Fibroblast of skin of right quadriceps (primary cell): ENCODE results near the gene CYP4F12.
A peak's percentile ranks its signal among the peaks of the same experiment; 100 is the strongest.
"Not testable (repeated sequence)": the region's sequence is repeated elsewhere in the genome, so short reads cannot be mapped to it uniquely, and the experiment has no call there.

Experiments used
- DNase-seq: peaks from one replicate; pipeline ENCODE4 v3.0.0-alpha.2; 2013

Gene CYP4F12

DNA sequence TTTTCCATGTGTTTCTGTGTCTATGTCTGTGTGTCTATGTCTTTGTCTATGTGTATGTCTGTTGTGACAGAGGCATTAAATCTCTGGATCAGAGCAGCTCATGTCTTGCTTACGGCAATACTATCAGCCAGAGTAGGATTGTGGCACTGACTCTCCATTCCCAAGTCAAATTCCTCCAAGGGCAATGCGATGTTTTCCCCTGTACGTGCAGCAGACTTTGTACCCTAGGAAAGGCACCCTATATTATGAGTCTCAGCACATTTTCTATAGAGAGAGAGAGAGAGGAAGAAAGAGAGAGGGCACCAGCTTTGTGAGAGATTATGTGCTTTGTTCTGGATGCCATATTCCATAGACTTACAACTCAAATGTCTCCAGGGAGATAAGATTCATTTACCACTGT, 21.1 kb upstream of the CYP4F12 start:
- DNase-seq, result no peak

DNA sequence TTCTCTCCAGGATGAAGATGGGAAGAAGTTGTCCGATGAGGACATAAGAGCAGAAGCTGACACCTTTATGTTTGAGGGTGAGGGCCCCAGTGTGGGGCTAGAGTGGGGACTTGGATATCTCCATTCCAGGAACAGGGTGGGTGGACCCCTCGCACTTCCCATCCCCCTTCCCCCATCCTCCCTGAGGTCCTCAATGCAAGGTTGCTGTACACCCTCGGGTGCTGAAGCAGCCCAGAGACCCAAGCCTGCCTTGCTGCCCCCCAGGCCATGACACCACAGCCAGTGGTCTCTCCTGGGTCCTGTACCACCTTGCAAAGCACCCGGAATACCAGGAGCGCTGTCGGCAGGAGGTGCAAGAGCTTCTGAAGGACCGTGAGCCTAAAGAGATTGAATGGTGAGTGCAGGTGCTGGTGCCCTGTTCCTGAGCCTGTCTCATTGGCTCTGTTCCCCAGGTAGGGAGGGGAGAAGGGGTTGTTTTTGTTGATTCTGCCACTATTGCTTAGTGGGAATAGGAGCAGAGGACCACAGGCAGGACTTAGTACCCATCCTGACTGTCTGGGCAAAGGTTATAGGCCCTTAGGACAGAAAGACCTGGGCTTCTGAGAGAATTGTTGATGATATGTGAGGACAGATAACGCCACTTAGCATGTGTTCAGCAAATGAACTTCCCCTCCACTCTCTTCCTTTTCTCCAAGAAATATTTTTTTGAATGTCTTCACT, 20.2 kb upstream of the CYP4F12 start:
- DNase-seq, result no peak

DNA sequence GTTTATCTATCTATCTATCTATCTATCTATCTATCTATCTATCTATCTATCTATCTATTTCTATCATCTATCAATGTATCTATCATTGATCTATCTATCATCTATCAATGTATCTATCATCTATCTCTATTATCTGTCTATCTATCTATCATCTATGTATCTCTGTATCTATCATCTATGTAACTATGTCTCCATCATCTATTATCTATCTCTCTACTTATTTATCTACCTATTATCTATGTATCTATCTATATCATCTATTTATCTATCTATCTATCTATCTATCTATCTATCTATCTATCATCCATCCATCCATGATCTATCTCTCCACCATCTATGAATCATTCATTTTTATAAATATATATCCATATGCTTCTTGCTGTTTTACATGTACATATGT, 16.4 kb upstream of the CYP4F12 start:
- no peak for DNase-seq

DNA sequence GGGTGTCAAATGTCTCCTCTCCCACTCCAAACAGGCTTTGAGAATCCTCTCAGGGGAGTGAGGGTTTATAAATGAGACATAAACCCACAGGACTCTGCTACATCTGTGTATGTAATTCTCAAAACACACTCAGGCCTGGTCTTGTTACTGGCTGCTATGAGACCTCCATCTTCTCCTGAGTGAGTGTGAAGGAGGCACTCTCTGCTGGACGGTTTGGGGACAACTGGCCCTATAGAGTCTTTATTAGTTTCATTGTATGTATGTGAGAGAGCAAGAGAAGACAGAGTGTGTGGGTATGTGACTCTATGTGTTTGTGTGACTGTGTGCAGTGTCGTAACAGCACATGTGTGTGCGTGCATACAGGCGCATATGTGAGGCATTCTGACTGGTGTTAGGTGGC, 9.6 kb upstream of the CYP4F12 start:
- no peak for DNase-seq

DNA sequence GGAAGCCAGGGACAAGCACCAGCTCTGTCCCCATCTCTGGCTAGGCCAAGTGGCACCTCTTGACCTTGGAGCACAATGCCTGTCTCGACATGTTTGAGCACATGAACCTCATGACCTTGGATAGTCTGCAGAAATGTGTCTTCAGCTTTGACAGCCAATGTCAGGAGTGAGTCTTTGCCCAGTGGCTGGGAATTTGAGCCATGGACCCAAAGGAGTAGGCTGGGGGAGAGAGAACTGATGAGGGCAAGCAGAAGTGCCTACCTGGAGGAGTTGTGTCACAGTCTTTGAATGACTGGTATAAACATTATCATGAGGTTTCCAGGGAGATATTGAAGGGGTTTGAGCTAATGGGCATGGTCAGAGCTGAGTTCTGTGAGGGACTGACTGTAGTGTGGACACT, 6.7 kb upstream of the CYP4F12 start:
- no peak for DNase-seq

DNA sequence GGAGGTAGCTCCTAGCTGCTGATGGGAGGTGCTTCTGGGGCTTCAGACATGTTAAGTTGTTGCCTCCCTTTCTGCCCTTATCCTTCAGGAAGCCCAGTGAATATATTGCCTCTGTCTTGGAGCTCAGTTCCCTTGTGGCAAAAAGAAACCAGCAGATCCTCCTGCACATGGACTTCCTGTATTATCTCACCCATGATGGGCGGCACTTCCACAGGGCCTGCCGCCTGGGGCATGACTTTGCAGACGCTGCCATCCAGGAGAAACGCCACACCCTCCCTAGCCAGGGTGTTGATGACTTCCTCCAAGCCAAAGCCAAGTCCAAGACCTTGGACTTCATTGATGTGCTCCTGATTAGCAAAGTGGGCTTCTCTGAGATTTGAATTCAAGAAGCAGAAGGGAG, 6.0 kb upstream of the CYP4F12 start:
- DNase-seq, result no peak

DNA sequence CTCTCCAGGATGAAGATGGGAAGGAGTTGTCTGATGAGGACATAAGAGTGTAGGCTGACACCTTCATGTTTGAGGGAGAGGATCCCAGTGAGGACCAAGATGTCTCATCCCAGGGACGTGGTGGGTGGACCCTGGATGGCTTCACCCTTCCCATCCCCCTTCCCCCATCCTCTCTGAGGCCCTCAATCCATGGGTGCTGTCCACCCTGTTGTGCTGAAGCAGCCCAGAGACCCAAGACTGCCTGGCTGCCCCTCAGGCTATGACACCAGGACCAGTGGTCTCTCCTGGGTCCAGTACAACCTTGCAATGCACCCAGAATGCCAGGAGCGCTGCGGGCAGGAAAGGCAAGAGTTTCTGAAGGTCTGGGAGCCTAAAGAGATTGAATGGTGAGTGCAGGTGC, 3.4 kb upstream of the CYP4F12 start:
- no peak for DNase-seq

DNA sequence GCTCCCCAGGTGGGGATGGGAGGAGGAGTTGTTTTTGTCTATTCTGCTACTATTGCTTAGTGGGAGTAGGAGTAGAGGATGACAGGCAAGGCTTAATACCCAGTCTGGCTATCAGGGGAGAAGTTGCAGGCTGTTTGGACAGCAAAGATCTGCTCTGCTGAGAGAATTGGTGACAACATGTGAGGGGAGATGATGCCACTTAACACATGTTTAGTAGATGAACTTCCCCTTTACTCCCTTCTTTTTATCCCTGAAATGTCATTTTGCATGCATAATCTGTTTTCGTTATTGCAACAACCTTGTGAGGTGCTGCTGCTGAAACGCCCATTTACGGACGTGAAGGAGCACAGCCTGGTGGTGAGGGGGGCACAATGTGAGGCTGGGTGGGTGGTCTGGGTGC, 3.0 kb upstream of the CYP4F12 start:
- DNase-seq, result no peak

DNA sequence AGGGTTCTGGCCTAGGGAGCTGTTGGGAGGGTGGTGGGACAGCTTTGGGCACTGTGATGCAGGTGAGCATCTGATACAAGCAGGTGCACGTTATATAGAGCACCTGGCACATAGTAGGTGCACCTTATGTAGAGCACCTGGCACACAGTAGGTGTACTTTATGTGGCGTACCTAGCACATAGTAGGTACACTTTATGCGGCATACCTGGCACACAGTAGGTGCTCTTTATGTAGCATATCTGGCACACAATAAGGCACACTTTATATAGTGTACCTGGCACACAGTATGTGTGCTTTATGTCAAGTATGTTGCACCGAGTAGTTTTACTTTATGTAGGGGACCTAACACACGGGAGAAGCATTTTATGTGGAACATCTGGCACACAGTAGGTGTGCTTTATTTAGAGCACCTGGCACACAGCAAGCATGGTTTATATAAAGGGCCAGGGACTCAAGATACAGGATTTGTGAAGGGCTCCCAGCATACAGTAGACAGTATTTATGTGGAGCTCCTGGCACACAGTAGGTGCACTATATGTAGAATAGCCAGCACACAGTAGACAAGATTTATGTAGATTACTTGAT, 1.6 kb upstream of the CYP4F12 start:
- DNase-seq, result no peak

DNA sequence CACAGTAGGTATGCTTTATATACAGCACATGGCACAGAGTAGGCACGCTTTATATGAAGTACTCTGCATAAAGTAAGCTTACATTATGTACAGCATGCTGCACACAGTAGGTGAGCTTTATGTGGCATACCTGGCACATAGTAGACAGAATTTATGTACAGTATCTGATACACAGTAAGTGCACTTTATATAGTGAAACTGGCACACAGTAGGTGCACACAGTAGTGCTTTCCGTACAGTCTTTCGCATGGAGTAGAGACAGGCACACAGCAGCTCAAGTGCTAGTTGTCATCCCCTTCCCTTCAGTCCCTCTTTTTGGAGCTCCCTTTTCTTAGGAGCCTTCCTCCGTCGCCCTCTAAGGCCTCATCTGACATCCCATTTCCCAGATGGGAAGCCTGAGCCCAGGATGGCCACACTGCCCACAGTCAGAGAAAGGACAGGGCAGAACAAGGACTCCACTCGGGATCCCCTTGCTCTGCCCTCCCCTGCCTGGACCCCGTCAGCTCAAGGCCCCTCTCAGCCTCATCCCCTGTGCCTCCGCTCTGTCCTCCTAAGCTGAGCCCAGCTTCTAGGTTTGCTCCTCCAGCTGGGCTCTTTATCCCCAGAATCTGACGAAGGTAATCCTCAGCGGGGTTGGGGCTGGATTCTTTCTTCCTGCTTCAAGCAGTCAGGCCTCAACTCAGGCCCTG, 852 bp upstream of the CYP4F12 start:
- DNase-seq, result no peak

DNA sequence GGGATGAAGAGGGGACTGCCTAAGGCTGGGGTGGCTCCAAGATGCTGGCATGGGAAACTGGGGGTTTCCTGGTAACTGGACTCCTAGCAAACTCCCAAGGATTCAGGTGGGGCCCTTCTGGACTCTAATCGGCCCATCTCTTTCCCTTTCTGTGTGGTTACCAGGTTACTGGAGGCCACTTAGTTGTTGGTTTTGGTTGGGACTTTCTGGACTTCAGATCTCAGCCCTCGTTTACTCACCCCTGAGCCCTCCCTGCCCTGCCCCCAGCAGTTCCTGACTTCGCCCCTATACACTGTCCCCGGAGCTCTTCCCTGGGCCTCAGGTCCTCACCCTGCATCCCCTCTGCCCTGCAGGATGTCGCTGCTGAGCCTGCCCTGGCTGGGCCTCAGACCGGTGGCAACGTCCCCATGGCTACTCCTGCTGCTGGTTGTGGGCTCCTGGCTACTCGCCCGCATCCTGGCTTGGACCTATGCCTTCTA, 328 bp downstream of the CYP4F12 start:
- DNase-seq, result no peak

DNA sequence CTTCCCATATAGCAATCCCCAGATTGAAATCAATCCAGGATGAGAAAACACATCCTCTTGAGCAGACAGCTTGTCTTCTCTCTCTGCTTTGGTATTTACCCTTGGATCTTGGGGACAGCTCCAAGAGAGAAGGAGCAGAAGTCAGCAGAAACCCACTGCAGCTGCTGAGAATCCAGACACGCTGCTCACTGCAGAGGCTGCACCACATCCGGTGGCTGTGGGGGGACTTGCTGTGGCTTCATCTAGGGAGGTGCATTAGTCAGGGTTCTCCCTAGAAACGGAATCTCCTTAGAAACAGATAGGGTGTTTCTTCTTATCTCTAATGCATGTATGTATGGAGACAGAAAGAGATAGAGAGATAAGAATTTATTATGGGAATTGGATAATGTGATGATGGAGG, 2.7 kb downstream of the CYP4F12 start:
- no peak for DNase-seq

DNA sequence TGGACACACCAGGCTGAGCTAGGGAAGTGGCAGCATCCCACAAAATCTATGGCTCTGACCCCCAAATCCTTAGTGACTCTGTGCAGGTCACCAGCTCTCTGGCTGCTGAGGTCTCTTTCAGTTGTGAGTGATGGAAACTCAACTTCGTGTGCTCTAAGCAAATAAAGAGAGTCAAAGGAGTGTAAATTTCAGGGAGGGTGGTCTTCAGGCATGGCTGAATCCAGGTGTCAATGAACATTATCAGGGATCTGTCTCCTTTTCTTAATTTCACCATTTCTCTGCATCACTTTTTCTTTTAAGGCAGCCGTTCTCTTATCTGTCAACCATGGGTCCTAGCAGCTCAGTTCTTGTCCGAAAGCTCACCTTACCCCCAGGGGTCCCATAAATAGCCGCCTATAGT, 6.2 kb downstream of the CYP4F12 start:
- no peak for DNase-seq

DNA sequence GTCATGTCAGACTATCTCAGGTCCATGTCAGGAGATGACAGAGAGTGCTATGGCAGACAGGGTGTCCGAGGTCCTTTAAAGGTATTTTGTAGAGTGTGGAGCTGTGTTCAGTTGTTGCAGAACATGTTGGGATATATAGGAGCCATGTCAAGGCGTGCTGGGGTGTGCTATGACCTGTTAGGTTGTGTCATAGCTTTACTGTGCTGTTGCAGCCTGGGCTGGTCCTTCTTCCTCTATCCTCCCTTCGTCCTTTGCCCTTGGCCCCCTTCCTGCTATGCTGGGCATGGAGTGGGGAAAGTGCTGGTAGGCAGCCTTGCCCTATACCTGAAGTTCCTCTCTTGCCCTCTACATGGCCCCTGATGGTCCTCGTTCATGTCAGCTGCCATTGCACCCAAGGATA, 7.0 kb downstream of the CYP4F12 start:
- DNase-seq, result not testable (repeated sequence)

DNA sequence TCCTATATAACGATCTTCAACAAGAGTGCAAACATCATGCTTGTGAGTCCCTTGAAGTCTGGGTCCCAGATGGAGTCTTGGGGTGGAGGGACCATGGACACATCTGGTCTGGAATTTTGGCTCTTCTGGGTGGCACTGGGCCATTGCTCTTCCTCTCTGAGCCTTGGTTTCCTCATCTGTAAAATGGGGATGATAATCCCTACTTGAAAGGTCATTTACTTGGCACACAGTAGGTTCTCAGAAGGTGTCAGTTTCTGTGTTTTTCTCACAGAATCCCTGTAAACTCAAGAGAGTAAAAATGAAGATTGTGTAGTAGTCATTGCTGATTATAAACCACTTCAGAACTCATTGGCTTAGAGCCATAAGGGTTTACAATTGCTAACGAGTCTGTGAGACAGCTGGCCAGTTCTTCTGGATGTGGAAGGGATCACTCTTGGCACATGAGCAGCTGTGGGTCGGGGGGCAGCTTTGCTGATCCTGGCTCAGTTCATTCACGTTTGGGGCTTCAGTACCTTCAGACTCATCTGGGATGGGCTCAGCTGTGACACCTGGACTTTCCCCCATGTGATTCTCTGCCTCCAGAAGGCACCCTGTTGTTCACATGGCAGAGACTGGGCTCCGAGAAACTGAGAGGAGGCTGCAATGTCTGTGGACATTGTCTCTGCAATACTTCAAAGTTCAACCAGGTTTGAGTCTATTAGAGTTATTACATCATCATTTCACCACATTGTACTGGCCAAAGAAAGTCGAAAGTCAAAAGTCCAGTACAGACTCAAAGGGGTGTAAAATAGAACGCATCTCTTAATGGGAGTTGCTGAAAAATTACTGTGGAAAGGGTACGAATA, 7.8 kb downstream of the CYP4F12 start:
- DNase-seq, result no peak

DNA sequence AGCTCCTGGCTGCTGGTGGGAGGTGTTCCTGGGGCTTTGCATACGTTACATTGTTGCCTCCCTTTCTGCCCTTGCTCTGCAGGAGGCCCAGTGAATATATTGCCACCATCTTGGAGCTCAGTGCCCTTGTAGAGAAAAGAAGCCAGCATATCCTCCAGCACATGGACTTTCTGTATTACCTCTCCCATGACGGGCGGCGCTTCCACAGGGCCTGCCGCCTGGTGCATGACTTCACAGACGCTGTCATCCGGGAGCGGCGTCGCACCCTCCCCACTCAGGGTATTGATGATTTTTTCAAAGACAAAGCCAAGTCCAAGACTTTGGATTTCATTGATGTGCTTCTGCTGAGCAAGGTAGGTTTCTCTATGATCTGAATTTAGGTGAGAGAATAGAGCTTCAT, 10.5 kb downstream of the CYP4F12 start:
- DNase-seq, result no peak

DNA sequence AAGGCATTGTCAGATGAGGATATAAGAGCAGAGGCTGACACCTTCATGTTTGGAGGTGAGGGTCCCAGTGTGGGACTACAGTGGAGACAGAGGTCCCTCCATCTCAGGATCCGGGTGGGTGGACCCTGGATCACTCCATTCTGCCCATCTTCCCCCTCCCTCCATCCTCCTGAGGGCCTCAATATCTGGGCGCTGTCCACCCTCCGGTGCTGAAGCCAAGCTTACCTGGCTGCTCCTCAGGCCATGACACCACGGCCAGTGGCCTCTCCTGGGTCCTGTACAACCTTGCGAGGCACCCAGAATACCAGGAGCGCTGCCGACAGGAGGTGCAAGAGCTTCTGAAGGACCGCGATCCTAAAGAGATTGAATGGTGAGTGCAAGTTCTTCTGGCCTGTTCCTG, 11.9 kb downstream of the CYP4F12 start:
- DNase-seq, result no peak

DNA sequence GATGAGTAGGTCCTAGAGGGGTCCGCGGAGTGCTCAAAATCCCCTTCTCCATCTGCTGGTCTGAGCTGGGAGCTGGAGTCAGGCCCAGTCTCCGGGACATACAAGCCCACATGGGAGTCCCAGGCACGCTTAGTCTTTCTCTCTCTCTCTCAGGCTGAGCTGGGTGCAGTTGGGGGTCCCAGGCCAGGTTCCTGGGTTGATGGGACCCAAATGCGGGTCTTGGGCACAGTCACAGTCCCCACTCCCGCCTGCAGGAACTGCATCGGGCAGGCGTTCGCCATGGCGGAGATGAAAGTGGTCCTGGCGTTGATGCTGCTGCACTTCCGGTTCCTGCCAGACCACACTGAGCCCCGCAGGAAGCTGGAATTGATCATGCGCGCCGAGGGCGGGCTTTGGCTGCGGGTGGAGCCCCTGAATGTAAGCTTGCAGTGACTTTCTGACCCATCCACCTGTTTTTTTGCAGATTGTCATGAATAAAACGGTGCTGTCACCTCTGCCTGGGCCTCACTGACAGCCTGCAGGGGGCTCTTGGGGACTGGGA, 23.8 kb downstream of the CYP4F12 start:
- DNase-seq, result no peak

DNA sequence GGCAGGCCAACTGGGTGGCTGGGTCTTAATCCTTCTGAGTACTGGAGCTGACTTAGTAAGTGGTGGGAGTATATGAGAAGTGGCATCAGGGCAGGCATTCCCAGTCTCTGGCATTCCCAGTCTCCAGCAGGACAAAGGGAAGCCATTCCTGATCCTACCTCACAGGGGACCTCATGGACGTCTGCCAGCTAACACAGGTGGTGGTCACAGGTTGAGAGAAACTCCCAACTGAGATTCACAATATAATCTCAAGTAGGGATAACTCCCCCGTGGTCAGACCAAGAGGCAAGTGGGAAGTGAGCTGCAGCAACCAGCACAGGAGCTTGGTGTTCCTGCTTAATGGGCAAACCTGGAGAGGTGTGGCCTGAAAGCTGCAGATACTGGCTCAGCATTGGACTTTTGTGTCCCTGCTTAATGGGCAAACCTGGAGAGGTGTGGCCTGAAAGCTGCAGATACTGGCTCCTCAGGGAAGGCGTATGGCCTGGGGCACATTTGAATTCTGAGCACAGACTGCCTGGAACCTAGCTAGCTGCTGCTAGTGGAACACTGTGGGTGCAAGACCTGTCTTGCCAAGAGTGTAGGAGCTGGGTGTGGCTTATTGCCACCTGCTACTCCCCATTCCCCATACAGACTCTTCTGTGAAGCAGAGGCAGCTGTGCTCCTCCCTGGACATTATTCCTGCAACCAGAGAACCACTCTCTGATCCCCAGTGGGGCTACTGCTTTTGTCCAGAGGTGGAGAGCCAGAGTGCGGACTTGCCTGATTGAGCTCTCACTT, 29.1 kb downstream of the CYP4F12 start:
- DNase-seq, result no peak

DNA sequence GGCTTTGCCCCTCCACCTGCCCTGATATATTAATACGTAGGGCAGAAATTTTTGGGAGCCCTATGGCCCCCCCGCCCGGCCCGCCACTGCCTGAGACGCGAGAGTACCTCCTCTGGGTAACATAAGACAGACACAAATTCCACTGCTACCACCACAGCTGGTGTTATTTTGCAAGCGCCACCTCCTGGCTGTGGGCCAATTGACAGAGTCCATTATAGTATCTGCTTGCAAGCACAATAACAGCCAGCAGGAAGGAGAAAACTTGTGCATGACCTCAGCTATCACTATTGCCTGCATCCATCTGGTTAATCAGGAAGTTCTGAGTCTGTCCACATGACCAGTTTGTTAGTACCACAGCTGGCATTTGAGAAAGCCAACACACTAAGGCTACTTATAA, 29.6 kb downstream of the CYP4F12 start:
- DNase-seq, result peak; percentile 24

DNA sequence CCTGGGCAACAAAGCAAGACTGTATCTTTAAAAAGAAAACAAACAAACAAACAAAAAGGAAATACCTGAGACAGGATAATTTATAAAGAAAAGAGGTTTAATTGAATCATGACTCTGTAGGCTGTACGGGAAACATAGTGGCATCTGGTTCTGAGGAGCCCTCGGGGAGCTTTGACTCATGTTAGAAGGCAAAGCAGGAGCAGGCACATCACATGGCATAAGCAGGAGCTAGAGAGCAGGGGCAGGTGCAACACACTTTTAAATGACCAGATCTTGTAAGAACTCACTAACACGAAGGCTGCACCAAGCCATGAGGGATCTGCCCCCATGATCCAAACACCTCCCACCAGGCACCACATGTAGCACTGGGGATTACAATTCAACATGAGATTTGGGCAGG, 41.8 kb downstream of the CYP4F12 start:
- no peak for DNase-seq

DNA sequence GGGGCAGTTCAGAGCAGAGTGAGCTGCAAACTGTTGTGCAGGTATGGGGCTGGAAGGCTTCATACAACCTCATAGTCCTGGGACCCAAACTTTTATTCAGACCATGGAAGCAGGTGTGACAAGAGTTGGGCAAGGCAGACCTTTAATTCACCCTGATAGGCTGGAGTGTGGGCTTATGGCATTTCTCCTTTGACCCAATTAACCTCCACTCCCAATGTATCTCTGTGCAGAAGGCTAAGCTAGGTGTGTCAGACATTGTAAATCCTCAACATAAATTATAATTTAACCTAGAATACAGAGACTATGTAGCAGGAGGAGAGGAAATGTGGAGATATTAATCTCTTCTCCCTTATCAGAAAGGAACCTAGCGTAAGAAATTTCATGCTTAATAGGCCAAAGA, 42.8 kb downstream of the CYP4F12 start:
- no peak for DNase-seq
